ENCODE results near the gene TMEM271.

- no peak for TF ChIP-seq GABPA (IDR thresholded peaks at IDR 0.05; ENCODE audit: low read depth)
- TF ChIP-seq POLR2A (IDR thresholded peaks at IDR 0.05; ENCODE audit: low read depth, low read length), result no peak
- TF ChIP-seq, protein P1, sequence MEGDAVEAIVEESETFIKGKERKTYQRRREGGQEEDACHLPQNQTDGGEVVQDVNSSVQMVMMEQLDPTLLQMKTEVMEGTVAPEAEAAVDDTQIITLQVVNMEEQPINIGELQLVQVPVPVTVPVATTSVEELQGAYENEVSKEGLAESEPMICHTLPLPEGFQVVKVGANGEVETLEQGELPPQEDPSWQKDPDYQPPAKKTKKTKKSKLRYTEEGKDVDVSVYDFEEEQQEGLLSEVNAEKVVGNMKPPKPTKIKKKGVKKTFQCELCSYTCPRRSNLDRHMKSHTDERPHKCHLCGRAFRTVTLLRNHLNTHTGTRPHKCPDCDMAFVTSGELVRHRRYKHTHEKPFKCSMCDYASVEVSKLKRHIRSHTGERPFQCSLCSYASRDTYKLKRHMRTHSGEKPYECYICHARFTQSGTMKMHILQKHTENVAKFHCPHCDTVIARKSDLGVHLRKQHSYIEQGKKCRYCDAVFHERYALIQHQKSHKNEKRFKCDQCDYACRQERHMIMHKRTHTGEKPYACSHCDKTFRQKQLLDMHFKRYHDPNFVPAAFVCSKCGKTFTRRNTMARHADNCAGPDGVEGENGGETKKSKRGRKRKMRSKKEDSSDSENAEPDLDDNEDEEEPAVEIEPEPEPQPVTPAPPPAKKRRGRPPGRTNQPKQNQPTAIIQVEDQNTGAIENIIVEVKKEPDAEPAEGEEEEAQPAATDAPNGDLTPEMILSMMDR (IDR thresholded peaks at IDR 0.05 in 2 of 3, conservative IDR thresholded peaks at IDR 0.05 in 1 of 3; ENCODE audit: control insufficient read depth in 2 of 3, extremely low read depth in 1 of 3, insufficient read depth in 1 of 3, low read depth in 3 of 3, low read length in 3 of 3), result no peak
- no peak for TF ChIP-seq NFYB (IDR thresholded peaks at IDR 0.05; ENCODE audit: insufficient read depth, low read depth, low read length)
- no peak for TF ChIP-seq STAT3 (IDR thresholded peaks at IDR 0.05; ENCODE audit: low read depth, low read length)
- no peak for TF ChIP-seq ETV6 (conservative IDR thresholded peaks at IDR 0.05 in 1 of 2, IDR thresholded peaks at IDR 0.05 in 1 of 2; ENCODE audit: borderline replicate concordance in 1 of 2, low read depth in 1 of 2)
- no peak for TF ChIP-seq CHD1 (IDR thresholded peaks at IDR 0.05; ENCODE audit: low read depth, low read length)
- TF ChIP-seq EP300 (IDR thresholded peaks at IDR 0.05; ENCODE audit: borderline replicate concordance in 1 of 2, control insufficient read depth in 1 of 2, low read depth in 2 of 2, low read length in 2 of 2), result no peak
- no peak for TF ChIP-seq FOXM1 (IDR thresholded peaks at IDR 0.05; ENCODE audit: low read depth, low read length)
- no peak for TF ChIP-seq CHD2 (IDR thresholded peaks at IDR 0.05; ENCODE audit: borderline replicate concordance, low read depth, low read length)
- no peak for TF ChIP-seq TCF3 (IDR thresholded peaks at IDR 0.05; ENCODE audit: borderline replicate concordance, insufficient read depth, low read depth, low read length)
- TF ChIP-seq MYC (IDR thresholded peaks at IDR 0.05; ENCODE audit: insufficient read depth, insufficient read length, insufficient replicate concordance, low read length, severe bottlenecking), result no peak
- TF ChIP-seq, protein P2, sequence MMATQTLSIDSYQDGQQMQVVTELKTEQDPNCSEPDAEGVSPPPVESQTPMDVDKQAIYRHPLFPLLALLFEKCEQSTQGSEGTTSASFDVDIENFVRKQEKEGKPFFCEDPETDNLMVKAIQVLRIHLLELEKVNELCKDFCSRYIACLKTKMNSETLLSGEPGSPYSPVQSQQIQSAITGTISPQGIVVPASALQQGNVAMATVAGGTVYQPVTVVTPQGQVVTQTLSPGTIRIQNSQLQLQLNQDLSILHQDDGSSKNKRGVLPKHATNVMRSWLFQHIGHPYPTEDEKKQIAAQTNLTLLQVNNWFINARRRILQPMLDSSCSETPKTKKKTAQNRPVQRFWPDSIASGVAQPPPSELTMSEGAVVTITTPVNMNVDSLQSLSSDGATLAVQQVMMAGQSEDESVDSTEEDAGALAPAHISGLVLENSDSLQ (IDR thresholded peaks at IDR 0.05), result no peak
- TF ChIP-seq ZBTB40 (IDR thresholded peaks at IDR 0.05; ENCODE audit: borderline replicate concordance), result no peak
Observed at GRCh38 chr4:526189-526909, 49.7 kb downstream of the TMEM271 start.
